HG03159 (cell line): Measurements from ENCODE around the gene OR14J1.
"Not testable (repeated sequence)": the region's sequence is repeated elsewhere in the genome, so short reads cannot be mapped to it uniquely, and the experiment has no call there.

ENCODE experiments used
- ATAC-seq: cut with Tn5 transposase; IDR thresholded peaks from one replicate; pipeline ENCODE4 v1.9.1; 2021; ENCODE audit warnings: mild to moderate bottlenecking, moderate library complexity; ENCODE audit not compliant: unreplicated experiment

OR14J1 gene, protein sequence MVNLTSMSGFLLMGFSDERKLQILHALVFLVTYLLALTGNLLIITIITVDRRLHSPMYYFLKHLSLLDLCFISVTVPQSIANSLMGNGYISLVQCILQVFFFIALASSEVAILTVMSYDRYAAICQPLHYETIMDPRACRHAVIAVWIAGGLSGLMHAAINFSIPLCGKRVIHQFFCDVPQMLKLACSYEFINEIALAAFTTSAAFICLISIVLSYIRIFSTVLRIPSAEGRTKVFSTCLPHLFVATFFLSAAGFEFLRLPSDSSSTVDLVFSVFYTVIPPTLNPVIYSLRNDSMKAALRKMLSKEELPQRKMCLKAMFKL

DNA sequence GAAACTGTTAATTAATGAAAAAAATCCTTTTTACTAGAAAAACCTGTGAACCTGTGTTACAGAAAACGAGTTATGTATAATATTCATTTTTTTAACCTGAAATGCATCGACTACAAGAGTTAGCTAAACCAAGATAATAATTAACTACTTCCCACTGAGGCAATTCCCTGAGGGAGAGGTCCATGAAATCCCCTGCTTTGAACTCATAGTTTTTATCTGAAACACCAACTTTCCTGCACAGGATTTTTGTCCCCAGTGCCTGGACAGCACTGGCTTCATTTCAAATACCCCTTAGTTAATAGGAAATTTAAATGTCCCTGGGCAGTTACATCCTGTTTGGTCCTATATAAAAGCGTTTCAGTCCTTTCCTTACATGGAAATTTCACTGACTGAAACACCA lies at the start of gene OR14J1:
Gene OR14J1, plus strand, starts transcription at position 386 of the 400 bp plus-strand sequence. CDS start 4,989 bp downstream, outside the sequence.
- ATAC-seq: no peak

GRCh38 chr6:29251736-29252135 lies 49.8 kb upstream of the OR14J1 start:
- ATAC-seq: no peak

GRCh38 chr6:29255530-29255929 lies 46.0 kb upstream of the OR14J1 start:
- ATAC-seq: no peak

GRCh38 chr6:29259721-29260120 lies 41.8 kb upstream of the OR14J1 start:
- no peak for ATAC-seq

GRCh38 chr6:29263001-29263400 lies 38.5 kb upstream of the OR14J1 start:
- no peak for ATAC-seq

DNA sequence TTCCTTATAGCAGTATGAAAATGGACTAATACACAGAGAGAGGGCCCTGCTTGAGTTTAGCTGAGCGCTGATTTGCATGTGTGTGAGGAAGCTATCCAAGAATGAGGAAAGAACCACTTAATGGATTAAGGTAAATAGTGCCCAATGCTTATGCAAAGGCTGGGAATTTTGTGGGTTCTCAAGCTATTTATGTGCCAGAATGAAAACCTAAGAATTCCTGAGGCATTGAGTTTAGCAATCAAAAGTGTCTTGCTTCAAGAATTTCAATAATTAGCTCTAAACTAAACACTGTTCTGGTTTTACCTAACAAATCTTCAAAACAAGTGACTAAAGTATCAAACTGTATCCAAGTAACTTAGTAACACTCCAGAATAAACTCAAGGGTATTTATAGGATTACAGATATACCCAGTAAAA lies 7.0 kb upstream of the OR14J1 start:
- ATAC-seq: no peak

DNA sequence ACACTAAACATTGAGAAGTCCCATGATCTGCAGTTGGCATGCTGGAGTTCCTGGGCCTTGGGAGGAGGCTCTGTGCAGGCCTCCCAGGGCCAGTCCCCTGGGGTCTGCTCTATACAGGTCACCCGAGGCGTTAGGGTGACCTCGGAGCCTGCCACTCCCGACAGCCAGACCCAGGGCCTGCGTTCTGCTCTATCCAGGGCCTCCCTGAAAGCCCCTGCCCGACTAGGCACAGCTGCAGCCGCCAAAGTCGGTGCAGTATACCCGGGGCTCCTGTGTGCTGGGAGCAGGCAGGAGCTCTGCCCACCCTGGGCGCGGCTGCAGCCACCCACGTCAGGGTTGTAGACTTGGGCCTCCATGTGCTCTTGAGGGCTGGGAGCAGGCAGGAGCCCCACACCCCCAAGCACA lies 6.3 kb upstream of the OR14J1 start:
- ATAC-seq: no peak

DNA sequence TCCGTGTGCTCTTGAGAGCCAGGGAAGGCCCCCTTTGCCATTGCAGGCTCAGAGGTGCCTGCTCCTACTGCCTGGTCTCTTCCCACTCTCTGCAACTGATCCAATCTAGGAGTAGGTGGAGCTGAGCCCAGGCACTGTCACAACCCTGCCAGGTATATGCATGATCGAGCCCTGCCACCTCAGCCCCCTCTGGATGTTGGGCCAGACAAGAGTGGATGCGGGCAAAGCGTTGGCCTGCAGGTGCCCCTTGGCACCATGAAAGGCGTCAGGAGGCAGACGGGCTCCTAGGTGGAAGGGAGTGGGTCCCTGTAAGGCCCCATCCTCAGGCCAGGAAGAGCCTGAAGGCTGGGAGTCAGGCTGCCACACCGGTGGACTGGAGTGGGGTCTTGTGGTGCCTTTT lies 5.9 kb upstream of the OR14J1 start:
- ATAC-seq: no peak

GRCh38 chr6:29319931-29320330 lies 18.4 kb downstream of the OR14J1 start:
- no peak for ATAC-seq

- not testable (repeated sequence) for ATAC-seq
Measured at GRCh38 chr6:29323332-29323731, 21.8 kb downstream of the OR14J1 start.

GRCh38 chr6:29325777-29326176 lies 24.3 kb downstream of the OR14J1 start:
- no peak for ATAC-seq

- ATAC-seq: no peak
Measured at GRCh38 chr6:29332676-29333075, 31.2 kb downstream of the OR14J1 start.

DNA sequence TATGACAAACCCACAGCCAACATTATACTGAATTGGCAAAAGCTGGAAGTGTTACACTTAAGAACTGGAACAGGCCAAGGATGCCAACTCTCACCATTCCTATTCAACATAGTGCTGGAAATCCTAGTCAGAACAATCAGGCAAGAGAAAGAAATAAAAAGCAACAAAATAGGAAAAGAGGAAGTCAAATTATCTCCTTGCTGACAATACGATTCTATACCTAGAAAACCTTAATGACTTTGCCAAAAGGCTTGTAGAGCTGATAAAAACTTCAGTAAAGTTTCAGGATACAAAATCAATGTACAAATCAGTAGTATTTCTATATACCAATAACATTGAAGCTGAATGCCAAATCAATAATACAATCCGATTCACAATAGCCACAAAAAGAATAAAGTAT lies 34.8 kb downstream of the OR14J1 start:
- ATAC-seq: no peak

DNA sequence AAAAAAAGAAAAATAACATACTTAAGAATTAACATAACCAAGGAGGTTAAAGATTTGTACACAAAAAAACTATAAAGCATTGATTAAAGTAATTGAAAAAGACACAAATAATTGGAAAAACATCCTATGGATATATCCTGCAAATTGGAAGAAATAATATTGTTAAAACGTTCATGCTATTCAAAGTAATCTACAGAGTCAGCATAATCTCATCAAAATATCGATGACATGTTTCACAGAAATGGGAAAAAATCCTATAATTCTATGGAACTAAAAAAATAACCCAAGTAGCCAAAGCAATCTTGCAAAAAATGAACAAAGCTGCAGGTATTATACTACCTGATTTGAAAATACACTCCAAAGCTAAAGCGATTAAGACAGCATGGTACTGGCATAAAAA lies 43.9 kb downstream of the OR14J1 start:
- no peak for ATAC-seq

GRCh38 chr6:29349348-29349747 lies 47.8 kb downstream of the OR14J1 start:
- not testable (repeated sequence) for ATAC-seq

DNA sequence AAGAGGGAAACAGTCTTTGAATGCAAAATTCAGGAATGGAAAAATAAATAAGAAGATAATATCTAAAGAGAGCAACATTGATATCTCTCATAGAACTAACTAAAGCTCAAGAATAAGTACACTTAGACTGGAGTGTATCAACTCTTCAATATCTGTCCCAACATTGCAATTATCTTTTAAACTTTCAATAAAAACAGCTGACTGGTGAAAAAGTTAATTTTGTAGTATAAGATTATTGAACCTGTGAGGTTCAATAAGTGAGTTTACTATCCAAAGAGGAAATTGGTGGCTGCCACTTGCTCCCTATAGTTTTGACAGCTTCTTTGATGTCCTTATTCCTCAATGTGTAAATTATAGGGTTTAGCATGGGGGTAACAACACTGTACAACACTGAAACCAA lies 53.5 kb downstream of the OR14J1 start:
- no peak for ATAC-seq

GRCh38 chr6:29355603-29356002 lies 54.1 kb downstream of the OR14J1 start:
- ATAC-seq: no peak
